ENCODE data around the gene FGFR3.
A peak's percentile ranks its signal among the peaks of the same experiment; 100 is the strongest.

The FGFR3 gene

GRCh38 chr4:1789552-1789951 is 3.5 kb upstream of the FGFR3 start:
- no peak for DNase-seq

DNA sequence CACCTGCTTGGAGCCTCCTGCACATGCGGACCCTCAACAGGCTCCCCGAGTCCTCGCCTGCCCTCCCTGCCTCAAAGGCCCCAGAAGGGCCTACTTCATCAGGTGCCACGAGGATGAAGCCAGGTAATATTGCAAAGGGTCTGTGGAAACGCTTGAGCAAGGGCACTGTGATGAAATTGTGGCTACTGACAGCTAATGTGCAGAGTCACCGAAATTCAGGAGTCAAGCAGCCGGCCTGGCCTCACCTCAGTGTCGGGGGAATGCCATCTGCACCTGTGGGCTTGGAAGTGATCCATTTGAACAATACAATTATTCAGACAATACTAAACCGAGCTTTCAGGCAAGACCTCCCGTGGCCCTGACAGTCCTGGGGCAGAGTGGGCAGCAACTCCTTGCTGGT is 3.1 kb upstream of the FGFR3 start:
- no peak for DNase-seq

DNA sequence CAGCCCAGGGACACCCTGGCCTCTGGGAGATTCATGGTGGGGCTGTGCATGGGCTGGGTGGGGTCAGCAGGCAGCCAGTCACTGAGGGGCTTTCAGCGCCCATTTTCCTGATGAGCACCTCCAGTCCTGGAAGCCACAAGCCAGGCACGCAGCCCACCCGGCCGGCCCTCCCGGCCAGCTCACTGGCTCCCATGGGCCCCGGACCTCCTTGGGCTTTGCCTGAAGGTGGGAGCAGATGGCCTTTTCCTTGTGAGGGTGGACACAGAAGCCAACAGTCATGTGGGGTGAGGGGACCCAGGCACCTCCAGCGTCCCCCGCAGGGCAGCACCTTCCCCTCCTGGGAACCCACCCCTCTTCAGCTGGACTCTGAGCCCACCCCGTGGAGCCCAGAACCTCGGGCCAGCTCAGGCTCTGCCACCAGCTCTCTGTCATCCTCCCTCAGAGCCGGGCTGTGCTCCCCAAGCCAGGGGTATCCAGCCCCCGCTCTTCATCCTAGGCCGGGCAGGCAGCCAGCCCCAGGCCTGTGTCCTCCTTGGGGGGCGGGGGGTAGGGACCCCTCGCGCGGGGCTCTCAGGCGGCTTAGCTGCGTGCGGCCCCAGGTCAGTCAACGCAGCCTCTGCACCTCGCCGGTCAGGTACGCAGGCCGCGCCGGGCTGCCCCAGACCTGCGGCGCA is 798 bp upstream of the FGFR3 start:
- no peak for DNase-seq

GRCh38 chr4:1793496-1793840 is 375 bp downstream of the FGFR3 start:
- peak; percentile 14 for DNase-seq

DNA sequence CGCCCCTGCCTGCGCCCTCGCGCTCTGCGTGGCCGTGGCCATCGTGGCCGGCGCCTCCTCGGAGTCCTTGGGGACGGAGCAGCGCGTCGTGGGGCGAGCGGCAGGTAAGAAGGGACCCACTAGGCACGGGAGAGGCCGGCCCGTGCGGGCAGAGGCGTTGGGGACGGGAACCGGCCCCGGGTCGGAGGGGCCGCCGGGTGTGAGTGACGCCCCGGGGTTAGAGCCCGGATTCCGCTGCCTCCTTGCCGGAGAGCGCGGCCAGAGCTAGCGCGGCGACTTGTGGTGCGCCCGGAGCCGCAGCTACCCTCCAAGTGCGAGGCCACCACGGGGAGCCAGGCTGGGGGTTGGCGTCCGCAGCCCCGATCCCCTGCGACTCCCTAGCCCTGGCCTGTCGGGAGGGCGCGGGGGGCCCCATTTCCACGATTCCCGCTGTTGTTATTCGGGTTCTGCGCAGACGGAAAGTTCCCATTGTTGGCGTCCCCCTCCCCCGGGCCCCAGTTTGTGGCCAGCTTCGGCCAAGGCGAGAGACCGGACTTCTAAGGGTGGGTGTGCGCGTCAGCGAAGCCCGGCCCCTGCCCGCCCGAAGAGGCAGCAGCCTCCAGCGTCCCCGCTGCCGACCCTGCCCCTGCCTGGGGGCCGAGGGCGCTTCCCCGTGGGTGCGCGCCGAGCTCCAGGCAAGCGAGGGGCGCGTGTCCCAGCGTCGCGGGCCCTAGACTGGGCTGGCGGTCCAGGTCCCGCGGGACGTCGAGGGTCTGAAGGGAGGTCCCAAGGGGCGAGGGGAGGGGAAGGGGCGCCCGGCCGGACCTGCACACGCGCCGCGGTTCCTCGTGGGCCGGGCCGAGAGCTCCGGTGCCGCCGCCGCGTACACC is 1.1 kb downstream of the FGFR3 start:
- no peak for DNase-seq

DNA sequence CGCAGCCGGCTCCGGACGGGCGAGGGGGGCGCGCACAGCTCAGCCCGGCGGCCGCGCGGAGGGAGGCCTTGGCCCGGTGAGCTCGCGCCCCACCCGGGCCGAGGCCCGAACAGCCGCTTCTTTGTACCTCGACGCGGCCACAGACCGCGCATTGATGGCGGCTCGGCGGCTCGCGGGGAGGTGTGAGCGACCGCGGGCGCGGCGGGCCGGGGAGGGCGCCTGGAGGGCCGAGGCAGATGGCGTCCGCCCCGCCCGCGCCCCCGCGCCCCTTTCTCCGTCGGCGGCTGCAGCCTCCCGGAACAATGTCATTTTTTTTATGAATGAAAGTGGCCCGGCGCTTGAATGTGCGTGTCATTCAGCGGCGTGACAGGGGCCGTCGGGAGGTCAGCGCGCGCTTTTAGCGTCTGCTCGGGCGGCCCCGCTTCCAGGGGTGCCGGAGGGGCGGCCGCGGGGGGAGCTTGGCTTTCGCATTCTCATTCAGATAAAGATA is 1.8 kb downstream of the FGFR3 start:
- no peak for DNase-seq

GRCh38 chr4:1795299-1796195 is 2.5 kb downstream of the FGFR3 start:
- DNase-seq = no peak

DNA sequence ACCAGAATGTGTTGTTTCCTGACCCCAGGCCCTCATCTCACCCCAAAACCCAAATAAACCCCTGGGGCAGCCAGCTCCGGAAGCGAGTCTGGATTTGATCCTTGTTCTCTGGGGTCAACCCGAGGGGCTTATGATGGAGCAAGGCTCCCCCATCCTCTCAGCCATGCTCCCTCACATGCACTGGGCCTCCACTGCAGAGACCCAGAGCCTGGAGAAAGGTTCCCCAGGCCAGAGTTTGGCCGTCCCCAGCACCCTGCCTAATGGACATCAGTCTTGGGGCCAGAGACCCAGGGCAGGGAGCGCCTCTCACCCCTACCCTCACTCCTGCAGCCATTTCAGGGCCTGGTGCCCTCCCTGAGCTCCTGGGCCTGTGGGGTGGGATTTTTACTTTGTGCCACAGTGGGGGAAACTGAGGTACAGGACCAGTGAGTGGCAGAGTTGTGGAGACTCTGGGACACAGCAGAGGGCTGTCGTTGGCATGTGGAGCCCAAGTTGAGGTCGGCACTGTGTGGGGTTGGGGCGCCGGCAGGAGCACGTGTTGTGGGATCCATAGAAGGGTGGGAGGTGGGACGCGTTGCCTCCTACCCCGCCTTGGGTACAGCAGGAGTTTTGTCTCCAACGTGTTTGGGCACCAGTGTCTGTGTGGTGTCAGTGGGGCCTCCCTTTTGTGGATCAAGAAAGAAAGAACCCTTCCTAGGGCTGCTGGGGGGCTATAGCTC is 3.6 kb downstream of the FGFR3 start:
- no peak for DNase-seq

- DNase-seq = no peak
Measured at GRCh38 chr4:1797298-1797860, 4.3 kb downstream of the FGFR3 start.

DNA sequence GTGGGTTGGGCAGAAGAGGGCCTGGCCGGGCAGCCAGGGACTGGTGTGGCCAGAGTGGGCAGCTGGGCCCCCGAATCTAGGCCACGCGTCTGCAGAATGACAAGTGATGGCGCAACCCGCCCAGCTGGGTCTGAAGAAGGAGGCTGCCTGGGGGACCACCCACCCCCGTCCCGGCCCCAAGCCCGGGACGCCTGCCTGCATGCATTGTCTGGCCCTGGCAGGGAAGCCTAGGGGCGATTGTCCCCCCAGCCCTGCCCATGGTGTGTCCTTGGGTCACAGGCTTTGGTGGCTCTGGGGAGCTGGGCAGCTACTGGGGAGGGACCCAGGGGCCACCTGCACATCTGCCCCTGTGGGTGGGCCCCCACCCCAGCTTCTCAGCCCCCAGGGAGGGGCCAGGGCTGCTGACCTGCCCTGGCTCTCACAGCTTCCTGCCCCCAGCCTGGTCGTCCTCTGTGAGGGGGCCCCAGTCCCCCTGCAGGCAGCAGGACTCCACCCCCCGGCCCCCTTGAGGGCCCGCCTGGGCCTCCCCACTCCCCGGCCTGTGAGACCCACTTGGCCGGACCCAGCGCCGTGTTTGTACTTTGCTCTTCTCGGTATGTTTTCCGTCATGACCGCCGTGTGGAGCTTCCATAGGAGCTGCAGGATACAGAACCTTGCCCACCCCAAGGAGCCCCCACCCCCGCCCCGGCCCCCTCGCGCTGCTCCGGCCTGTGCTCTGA is 4.9 kb downstream of the FGFR3 start:
- no peak for DNase-seq

- DNase-seq = no peak
Measured at GRCh38 chr4:1798580-1799386, 5.7 kb downstream of the FGFR3 start.

DNA sequence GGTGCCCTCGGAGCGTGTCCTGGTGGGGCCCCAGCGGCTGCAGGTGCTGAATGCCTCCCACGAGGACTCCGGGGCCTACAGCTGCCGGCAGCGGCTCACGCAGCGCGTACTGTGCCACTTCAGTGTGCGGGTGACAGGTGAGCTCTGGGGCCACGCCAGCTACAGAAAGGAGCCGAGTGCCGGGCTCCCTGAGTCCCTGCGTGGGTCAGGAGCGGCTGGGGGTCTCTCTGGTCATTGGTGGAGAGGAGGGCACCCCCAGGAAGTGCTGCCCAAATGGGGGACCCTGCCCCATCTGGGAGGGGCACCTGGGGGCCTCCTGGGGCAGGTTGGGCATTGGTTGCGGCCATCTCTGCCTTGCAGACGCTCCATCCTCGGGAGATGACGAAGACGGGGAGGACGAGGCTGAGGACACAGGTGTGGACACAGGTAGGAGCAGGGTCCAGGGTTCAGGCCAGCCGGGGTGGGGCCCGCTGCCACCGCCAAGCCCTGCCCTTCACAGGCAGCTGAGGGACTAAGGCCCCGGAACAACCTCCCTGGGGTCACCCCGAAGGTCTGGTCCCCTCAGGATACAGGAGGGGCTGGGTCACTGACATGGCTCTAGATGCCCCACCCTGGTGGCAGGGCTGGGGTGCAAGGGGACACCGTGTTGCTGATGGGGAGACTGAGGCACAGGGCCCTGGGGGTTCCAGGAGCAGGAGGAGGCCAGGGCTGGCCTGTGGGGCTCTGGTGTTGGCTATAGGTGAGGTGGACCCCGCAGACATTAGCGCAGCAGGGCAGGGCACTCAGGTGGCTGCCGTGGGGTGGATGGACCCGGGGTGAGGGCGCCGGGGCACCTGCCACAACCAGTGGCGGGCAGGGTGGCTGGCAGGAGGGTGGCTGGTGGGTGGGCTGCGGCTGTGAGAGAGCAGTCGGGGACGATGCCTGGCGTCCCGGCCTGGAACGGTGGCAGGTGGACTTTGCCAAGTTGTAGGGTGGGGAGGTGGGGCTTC is 6.6 kb downstream of the FGFR3 start:
- no peak for DNase-seq

GRCh38 chr4:1800805-1801204 is 7.7 kb downstream of the FGFR3 start:
- DNase-seq = no peak

DNA sequence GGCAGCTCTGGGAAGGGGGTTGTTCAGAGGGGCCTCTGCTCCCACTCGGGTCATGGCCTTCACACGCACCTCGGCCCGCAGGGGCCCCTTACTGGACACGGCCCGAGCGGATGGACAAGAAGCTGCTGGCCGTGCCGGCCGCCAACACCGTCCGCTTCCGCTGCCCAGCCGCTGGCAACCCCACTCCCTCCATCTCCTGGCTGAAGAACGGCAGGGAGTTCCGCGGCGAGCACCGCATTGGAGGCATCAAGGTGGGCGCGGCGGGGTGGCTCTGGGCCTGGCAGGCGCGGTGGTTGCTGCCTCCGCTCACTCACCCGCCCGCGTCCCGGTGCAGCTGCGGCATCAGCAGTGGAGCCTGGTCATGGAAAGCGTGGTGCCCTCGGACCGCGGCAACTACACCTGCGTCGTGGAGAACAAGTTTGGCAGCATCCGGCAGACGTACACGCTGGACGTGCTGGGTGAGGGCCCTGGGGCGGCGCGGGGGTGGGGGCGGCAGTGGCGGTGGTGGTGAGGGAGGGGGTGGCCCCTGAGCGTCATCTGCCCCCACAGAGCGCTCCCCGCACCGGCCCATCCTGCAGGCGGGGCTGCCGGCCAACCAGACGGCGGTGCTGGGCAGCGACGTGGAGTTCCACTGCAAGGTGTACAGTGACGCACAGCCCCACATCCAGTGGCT is 8.3 kb downstream of the FGFR3 start:
- no peak for DNase-seq

GRCh38 chr4:1802151-1802715 is 9.1 kb downstream of the FGFR3 start:
- DNase-seq = no peak

- no peak for DNase-seq
Measured at GRCh38 chr4:1802720-1803522, 9.8 kb downstream of the FGFR3 start.
